Epithelial cell of prostate (primary cell): ENCODE results near the gene CAMK2D.
"Not testable (repeated sequence)": the region's sequence is repeated elsewhere in the genome, so short reads cannot be mapped to it uniquely, and the experiment has no call there.

Experiments used
- DNase-seq: peaks from one replicate; pipeline ENCODE4 v3.0.0-alpha.2; 2011; ENCODE audit warnings: low read depth, low spot score
- H3K27ac ChIP-seq: fragments of 450-650 bp; 2 replicates; pipeline ENCODE4 v1.5.1; 2017; ENCODE audit warnings: mild to moderate bottlenecking

CAMK2D gene

GRCh38 chr4:113761620-113762185 lies at the start of gene CAMK2D:
Gene CAMK2D, minus strand, starts transcription at chr4:113761738. Its CDS starts 670 bp downstream, at chr4:113761068.
- peak within 1 kb of the TSS; percentile 99 for H3K27ac ChIP-seq
- peak; percentile 56 for DNase-seq

GRCh38 chr4:113810906-113811305 lies 49.4 kb upstream of the CAMK2D start:
- no peak overlapping the region for H3K27ac ChIP-seq
- DNase-seq = no peak

GRCh38 chr4:113809311-113809710 lies 47.8 kb upstream of the CAMK2D start:
- no peak for DNase-seq
- no peak overlapping the region for H3K27ac ChIP-seq

- no peak for DNase-seq
- no peak overlapping the region for H3K27ac ChIP-seq
Measured at GRCh38 chr4:113806850-113807249, 45.3 kb upstream of the CAMK2D start.

GRCh38 chr4:113801882-113802281 lies 40.3 kb upstream of the CAMK2D start:
- DNase-seq = no peak
- H3K27ac ChIP-seq = no peak overlapping the region

GRCh38 chr4:113796381-113796780 lies 34.8 kb upstream of the CAMK2D start:
- H3K27ac ChIP-seq, DNase-seq: not testable (repeated sequence)

GRCh38 chr4:113790478-113790877 lies 28.9 kb upstream of the CAMK2D start:
- DNase-seq = no peak
- H3K27ac ChIP-seq = no peak overlapping the region

- DNase-seq = no peak
Measured at GRCh38 chr4:113788888-113789287, 27.4 kb upstream of the CAMK2D start.

GRCh38 chr4:113785781-113786180 lies 24.2 kb upstream of the CAMK2D start:
- no peak for DNase-seq
- no peak overlapping the region for H3K27ac ChIP-seq

More at GRCh38 chr4:113788888-113789287, 27.4 kb upstream of the CAMK2D start:
- H3K27ac ChIP-seq = no peak overlapping the region

- DNase-seq = peak; percentile 90
- H3K27ac ChIP-seq = peak overlapping the region; percentile 78
Measured at GRCh38 chr4:113784497-113785250, 23.1 kb upstream of the CAMK2D start.

GRCh38 chr4:113783701-113784100 lies 22.2 kb upstream of the CAMK2D start:
- peak overlapping the region; percentile 78 for H3K27ac ChIP-seq
- no peak for DNase-seq

- H3K27ac ChIP-seq = peak overlapping the region; percentile 78
- no peak for DNase-seq
Measured at GRCh38 chr4:113783289-113783688, 21.8 kb upstream of the CAMK2D start.

GRCh38 chr4:113781439-113782040 lies 20.0 kb upstream of the CAMK2D start:
- DNase-seq = no peak
- no peak overlapping the region for H3K27ac ChIP-seq

GRCh38 chr4:113776679-113777078 lies 15.1 kb upstream of the CAMK2D start:
- no peak overlapping the region for H3K27ac ChIP-seq
- no peak for DNase-seq

GRCh38 chr4:113776016-113776415 lies 14.5 kb upstream of the CAMK2D start:
- no peak for DNase-seq
- no peak overlapping the region for H3K27ac ChIP-seq

- no peak for DNase-seq
- peak overlapping the region; percentile 55 for H3K27ac ChIP-seq
Measured at GRCh38 chr4:113773756-113774155, 12.2 kb upstream of the CAMK2D start.

- no peak for DNase-seq
- no peak overlapping the region for H3K27ac ChIP-seq
Measured at GRCh38 chr4:113773014-113773413, 11.5 kb upstream of the CAMK2D start.

- no peak for DNase-seq
- no peak overlapping the region for H3K27ac ChIP-seq
Measured at GRCh38 chr4:113772319-113772718, 10.8 kb upstream of the CAMK2D start.

- no peak overlapping the region for H3K27ac ChIP-seq
- DNase-seq = no peak
Measured at GRCh38 chr4:113769744-113770143, 8.2 kb upstream of the CAMK2D start.

- DNase-seq = no peak
Measured at GRCh38 chr4:113768952-113769351, 7.4 kb upstream of the CAMK2D start.

GRCh38 chr4:113766882-113767281 lies 5.3 kb upstream of the CAMK2D start:
- DNase-seq = no peak
- H3K27ac ChIP-seq = no peak overlapping the region

More at GRCh38 chr4:113768952-113769351, 7.4 kb upstream of the CAMK2D start:
- no peak overlapping the region for H3K27ac ChIP-seq
